HG02588 (cell line): ENCODE results near the gene VOPP1.
"Not testable (repeated sequence)": the region's sequence is repeated elsewhere in the genome, so short reads cannot be mapped to it uniquely, and the experiment has no call there.

ENCODE experiments used
- ATAC-seq: cut with Tn5 transposase; IDR thresholded peaks from one replicate; pipeline ENCODE4 v1.9.1; 2021; ENCODE audit warnings: mild to moderate bottlenecking, moderate library complexity; ENCODE audit not compliant: unreplicated experiment

VOPP1 gene

DNA sequence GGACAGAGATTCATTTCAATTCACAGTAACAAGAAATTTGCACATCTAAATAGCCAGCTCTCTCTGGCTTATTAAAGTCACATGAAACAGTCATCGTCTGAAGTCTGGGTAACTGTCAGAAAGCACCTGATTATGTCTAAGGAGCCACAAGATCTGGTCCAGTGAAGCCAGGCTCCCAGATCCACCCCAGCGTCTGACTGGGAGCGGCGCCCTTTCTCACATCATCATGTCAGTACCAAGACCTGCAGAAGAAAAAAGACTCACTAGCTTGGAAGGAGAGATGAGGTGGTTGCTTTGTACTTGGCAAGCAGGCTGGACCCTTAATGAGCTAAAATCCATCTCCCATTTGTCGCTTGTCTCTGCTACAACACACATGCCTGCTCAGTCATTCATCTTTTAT, 58.4 kb downstream of the VOPP1 start:
- ATAC-seq, result no peak

GRCh38 chr7:55512635-55513191, 59.6 kb downstream of the VOPP1 start:
- no peak for ATAC-seq

DNA sequence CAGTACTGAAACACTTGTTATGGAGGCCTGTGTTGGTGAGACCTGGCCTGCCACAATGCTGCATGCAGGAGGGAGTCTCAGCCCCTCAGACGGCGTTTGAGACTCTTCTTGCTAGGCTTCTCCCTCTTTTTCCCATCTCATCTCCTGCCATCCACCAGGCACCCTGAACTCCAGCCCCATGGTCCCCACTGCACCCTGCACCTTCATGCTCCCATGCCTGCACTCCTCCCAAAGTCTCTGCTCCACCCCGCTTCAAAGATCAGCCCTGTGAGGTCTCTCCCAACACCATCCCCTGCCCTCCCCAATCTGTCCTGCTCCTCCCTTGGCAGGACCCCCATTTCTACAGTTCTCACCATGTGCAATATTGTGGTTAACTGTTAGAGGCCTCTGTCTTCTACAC, 61.7 kb downstream of the VOPP1 start:
- no peak for ATAC-seq

- not testable (repeated sequence) for ATAC-seq
These were observed 62.1 kb downstream of the VOPP1 start for GRCh38 chr7:55510206-55510605.

GRCh38 chr7:55509322-55509721, 63.0 kb downstream of the VOPP1 start:
- ATAC-seq, result no peak

- peak; percentile 66 for ATAC-seq
These were observed 63.9 kb downstream of the VOPP1 start for GRCh38 chr7:55508221-55509011.

GRCh38 chr7:55507743-55508142, 64.6 kb downstream of the VOPP1 start:
- ATAC-seq, result no peak

- ATAC-seq, result no peak
These were observed 67.2 kb downstream of the VOPP1 start for GRCh38 chr7:55504967-55505658.

GRCh38 chr7:55504093-55504859, 68.0 kb downstream of the VOPP1 start:
- no peak for ATAC-seq

DNA sequence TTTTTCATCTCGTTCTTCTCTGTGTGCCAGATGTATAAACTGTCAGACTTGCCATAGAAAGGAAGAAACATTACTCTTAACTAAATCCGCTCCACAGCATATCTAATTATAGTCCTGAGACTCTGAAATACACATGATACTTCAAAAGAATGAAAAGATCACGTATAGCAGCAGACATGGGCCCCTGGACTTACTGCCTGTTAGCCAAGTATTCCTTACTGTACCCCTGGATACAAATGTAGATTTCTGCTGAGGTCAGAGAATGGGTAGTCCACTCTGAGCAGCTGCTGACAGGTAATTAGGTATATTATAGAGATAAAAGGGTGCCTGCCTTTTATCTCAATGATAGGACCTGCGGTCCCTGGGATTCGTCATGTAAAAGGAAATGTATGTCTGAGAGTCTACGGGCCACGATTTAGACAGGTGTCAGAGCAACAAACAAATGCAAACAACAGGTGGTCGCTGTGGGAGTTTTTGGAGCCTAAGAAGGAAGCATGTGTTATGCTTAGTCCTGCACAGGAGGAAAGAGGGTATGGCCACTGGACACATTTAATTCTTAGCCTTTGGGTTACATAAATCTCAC, 69.4 kb downstream of the VOPP1 start:
- ATAC-seq, result no peak

GRCh38 chr7:55502124-55502857, 70.0 kb downstream of the VOPP1 start:
- ATAC-seq, result no peak

- ATAC-seq, result no peak
These were observed 70.7 kb downstream of the VOPP1 start for GRCh38 chr7:55501611-55502010.

DNA sequence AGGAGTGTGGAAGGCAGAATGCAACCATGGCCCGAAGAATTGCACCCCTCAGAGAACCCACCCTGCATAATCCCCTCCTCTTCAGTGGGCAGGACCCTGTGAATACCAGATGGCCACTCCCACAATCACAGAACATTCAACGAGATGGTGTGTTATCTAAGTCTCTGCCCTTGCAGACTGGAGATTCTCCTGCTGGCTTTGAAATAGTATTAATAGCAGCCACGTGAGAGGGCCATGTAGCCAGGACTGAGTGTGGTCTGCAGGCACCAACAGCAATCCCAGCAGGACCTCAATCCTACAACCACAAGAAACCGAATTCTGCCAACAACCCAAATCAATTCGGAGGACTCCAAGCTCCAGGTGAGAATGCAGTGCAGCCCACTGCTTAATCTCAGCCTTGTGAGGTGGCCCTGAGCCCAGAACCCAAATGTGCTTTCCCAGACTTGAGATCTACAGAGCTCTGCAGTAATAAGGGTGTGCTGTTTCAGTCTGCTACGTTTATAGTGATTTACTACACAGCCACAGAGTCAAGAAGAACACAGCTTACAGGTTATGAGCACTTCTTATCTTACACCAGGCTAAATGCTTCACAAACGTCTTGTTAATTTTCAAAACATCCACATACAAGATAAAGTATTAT, 72.1 kb downstream of the VOPP1 start:
- no peak for ATAC-seq

GRCh38 chr7:55499591-55499990, 72.7 kb downstream of the VOPP1 start:
- ATAC-seq, result no peak

DNA sequence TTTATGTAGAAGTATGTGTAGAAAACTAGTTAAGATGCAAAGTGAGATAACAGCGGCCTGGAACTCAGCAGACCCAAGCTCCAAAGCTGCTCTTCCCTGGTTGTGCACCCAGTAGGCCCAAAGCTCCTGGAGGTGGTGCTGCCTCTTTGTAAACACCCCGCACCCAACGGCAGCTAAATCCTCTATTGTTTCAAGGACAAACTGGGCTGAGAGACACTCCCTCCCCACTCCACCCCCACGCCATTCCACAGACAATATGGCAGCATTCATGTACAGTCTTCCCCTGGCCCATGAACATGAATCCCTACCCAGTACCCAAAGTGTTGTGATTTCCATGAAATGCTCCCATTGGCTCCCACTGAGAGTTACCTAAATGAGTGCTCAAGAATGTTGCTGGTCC, 73.5 kb downstream of the VOPP1 start:
- ATAC-seq, result no peak

DNA sequence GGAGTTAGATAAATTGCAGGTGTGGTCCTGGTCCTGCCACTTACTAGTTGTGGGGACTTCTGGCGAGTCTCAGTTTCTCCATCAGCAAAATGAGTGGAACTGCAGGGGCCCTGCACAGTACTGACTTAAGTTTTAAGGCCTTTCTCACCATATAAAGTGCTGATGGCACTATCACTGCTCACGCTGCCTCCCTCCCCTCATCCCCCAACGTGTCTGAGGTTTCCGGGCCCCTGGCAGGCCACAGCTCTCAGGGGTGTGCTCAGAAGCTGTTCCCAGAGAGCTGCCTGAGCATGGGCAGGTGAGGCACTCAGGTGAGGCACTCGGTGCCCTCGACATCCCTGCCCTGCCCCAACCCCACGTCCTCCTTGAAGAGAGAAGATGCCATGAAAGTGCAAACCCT, 74.2 kb downstream of the VOPP1 start:
- ATAC-seq, result no peak

DNA sequence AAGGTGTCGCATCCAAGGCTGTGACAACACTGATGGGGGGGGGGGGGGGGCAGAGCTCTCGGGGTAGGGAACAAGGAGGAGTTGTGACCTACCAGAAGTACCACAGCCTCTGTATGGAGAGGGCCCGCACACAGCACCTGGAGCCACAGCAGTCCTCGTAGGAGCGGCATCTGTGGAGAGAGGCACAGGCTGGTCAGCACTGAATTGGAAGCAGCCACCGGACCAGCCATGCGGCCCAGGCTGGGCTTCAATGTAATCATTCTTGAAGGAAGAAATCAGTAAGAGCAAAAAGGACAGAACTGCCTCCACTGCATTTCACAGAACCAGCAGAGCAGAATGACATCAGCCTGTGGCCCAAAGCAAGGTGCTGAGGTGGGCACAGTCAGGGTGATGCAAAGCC, 74.8 kb downstream of the VOPP1 start:
- ATAC-seq, result no peak

GRCh38 chr7:55496906-55497305, 75.4 kb downstream of the VOPP1 start:
- no peak for ATAC-seq

DNA sequence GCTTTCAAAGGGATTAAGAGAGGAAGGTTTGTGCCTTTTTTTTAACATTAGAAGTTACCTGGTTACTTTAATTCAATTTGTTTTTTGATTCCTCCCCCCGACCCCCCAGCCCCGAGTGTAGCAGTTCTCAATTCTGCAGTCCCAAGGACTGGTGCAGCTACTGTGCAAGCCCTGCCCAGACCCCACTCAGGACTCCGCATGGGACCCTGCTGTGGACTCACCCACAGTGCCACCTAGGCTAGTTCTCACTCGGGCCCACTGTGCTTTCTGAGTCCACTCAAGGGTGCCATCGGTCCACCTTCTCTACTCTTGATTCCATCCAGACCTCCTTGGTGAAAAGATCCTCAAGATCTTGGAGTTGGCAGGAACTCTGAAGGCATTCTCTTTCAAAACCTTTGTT, 77.4 kb downstream of the VOPP1 start:
- no peak for ATAC-seq

DNA sequence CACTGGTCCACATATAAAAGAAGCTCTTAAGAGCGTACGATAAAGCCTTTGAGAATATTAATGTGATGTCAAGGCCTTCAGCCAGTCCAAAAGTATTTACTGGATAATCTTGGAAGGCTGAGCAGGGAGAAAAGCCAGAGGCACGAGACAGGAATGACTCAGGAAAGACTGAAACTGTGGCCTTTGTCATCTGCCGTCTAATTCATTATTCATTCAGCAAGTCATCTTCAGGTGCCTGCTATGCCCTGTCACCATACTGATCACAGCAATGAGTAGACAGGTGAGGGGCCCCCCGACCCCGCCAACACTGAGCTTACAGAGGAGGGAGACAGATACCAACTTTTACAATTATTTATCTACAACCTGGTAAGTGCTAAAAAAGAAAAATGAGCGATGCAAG, 78.9 kb downstream of the VOPP1 start:
- no peak for ATAC-seq
